Loucy (cell line): ENCODE data around the gene TMED1.
A peak's percentile ranks its signal among the peaks of the same experiment; 100 is the strongest.
"Not testable (repeated sequence)": the region's sequence is repeated elsewhere in the genome, so short reads cannot be mapped to it uniquely, and the experiment has no call there.

Experiments used
- H2AFZ ChIP-seq: fragments of 200-600 bp; sonication (generic); 2 replicates; pipeline ENCODE4 v1.6.0; 2016; ENCODE audit warnings: antibody characterized with exemption, mild to moderate bottlenecking, low read length, moderate library complexity
- H3F3A ChIP-seq: fragments of 200-600 bp; 2 replicates; pipeline ENCODE4 v1.6.0; 2016; ENCODE audit warnings: antibody characterized with exemption, low read depth, mild to moderate bottlenecking
- H3K27me3 ChIP-seq: fragments of 200-600 bp; sonication (generic); 2 replicates; pipeline ENCODE4 v1.6.1; 2014; ENCODE audit warnings: low read length, mild to moderate bottlenecking; ENCODE audit not compliant: insufficient read depth, poor library complexity, severe bottlenecking
- H3K36me3 ChIP-seq: fragments of 200-600 bp; sonication (generic); 2 replicates; pipeline ENCODE4 v1.6.1; 2016; ENCODE audit warnings: low read length; ENCODE audit not compliant: insufficient read depth
- H3K4me1 ChIP-seq: fragments of 200-600 bp; sonication (generic); 2 replicates; pipeline ENCODE4 v1.5.1; 2014; ENCODE audit warnings: low read length, mild to moderate bottlenecking; ENCODE audit not compliant: insufficient read depth, poor library complexity, severe bottlenecking
- H3K4me2 ChIP-seq: fragments of 200-600 bp; sonication (generic); 2 replicates; pipeline ENCODE4 v1.6.0; 2014; ENCODE audit warnings: antibody characterized with exemption, low read length, low read depth, mild to moderate bottlenecking; ENCODE audit not compliant: poor library complexity, severe bottlenecking
- H3K4me3 ChIP-seq: fragments of 200-600 bp; sonication (generic); 2 replicates; pipeline ENCODE4 v1.5.1; 2014; ENCODE audit warnings: low read length, mild to moderate bottlenecking, mixed read lengths; ENCODE audit not compliant: poor library complexity, severe bottlenecking
- H3K79me2 ChIP-seq: fragments of 200-600 bp; sonication (generic); 2 replicates; pipeline ENCODE4 v1.6.1; 2014; ENCODE audit warnings: low read length; ENCODE audit not compliant: insufficient read depth
- H3K9ac ChIP-seq: fragments of 200-600 bp; sonication (generic); 2 replicates; pipeline ENCODE4 v1.6.0; 2014; ENCODE audit warnings: mild to moderate bottlenecking, low read depth, low read length, moderate library complexity; ENCODE audit not compliant: poor library complexity, severe bottlenecking
- H3K9me2 ChIP-seq: fragments of 200-600 bp; sonication (generic); replicated peaks from 2 replicates; pipeline ENCODE4 v1.6.1; 2016; ENCODE audit warnings: low read depth, low read length, mixed read lengths
- H3K9me3 ChIP-seq: fragments of 200-600 bp; sonication (generic); 2 replicates; pipeline ENCODE4 v1.6.1; 2014; ENCODE audit warnings: mild to moderate bottlenecking, antibody characterized with exemption, low read length, low read depth; ENCODE audit not compliant: insufficient read depth
- H4K20me1 ChIP-seq: fragments of 200-600 bp; sonication (generic); 2 replicates; pipeline ENCODE4 v1.6.0; 2014; ENCODE audit warnings: antibody characterized with exemption, low read length, mild to moderate bottlenecking; ENCODE audit not compliant: insufficient read depth, poor library complexity, severe bottlenecking
- CTCF ChIP-seq: fragments of 200-600 bp; sonication (generic); conservative IDR thresholded peaks from 2 replicates; pipeline ENCODE4 v1.5.1; 2014; ENCODE audit warnings: mild to moderate bottlenecking, antibody characterized with exemption, low read length
- EZH2phosphoT487 ChIP-seq: fragments of 200-600 bp; IDR thresholded peaks from 2 replicates; pipeline ENCODE4 v1.6.1; 2018; ENCODE audit warnings: antibody characterized with exemption, mild to moderate bottlenecking, moderate library complexity, borderline replicate concordance

Gene TMED1

GRCh38 chr19:10858204-10858828 lies 22.3 kb upstream of the TMED1 start:
- no peak overlapping the region for H3K4me3 ChIP-seq
- TF ChIP-seq EZH2phosphoT487 (no peak), CTCF (peak; percentile 98)
- H3K36me3 ChIP-seq = no peaks in the 10 kb centered on the region
- no peaks in the 10 kb centered on the region for H3K79me2 ChIP-seq
- no peaks in the 10 kb centered on the region for H3K4me1 ChIP-seq
- H3K9ac ChIP-seq = no peak overlapping the region
- no peaks in the 10 kb centered on the region for H3K9me3 ChIP-seq
- peak overlapping the region; percentile 78 for H2AFZ ChIP-seq
- no peaks in the 10 kb centered on the region for H3K27me3 ChIP-seq
- H3F3A ChIP-seq = no peaks in the 10 kb centered on the region
- no peak overlapping the region for H3K4me2 ChIP-seq
- H4K20me1 ChIP-seq = no peaks in the 10 kb centered on the region
- no peaks in the 10 kb centered on the region for H3K9me2 ChIP-seq

- not testable (repeated sequence) for H3K9me3 ChIP-seq, H2AFZ ChIP-seq
Measured at GRCh38 chr19:10856899-10857298, 20.9 kb upstream of the TMED1 start.

GRCh38 chr19:10855879-10856522 lies 20.0 kb upstream of the TMED1 start:
- Histone ChIP-seq H3K4me1 (no peaks in the 10 kb centered on the region), H3K9me3 (no peaks in the 10 kb centered on the region), H2AFZ (0 out of 2 replicates have a peak overlapping the region, but pooled peaks have one; percentile 20), H4K20me1 (no peaks in the 10 kb centered on the region), H3K4me2 (no peak overlapping the region), H3K9me2 (no peaks in the 10 kb centered on the region), H3K4me3 (no peak overlapping the region), H3K36me3 (no peaks in the 10 kb centered on the region), H3K27me3 (no peaks in the 10 kb centered on the region), H3K79me2 (no peaks in the 10 kb centered on the region), H3F3A (no peaks in the 10 kb centered on the region), H3K9ac (no peak overlapping the region)
- TF ChIP-seq EZH2phosphoT487 (no peak), CTCF (peak; percentile 68)

More at GRCh38 chr19:10856899-10857298, 20.9 kb upstream of the TMED1 start:
- not testable (repeated sequence) for H3F3A ChIP-seq, H3K36me3 ChIP-seq, H3K4me3 ChIP-seq, H3K4me1 ChIP-seq, H3K9me2 ChIP-seq, H3K79me2 ChIP-seq, H3K27me3 ChIP-seq, H4K20me1 ChIP-seq, H3K4me2 ChIP-seq, H3K9ac ChIP-seq
